ENCODE data around the gene NCBP2. TPM values are rescaled to one million over a fixed set of nuclear protein-coding genes. Genes with fewer than 3 reads are reported as not detected.

NCBP2 gene
- polyA plus RNA-seq, 1 of the 3 experiments (the other 2 are of a cell fraction), result 128 TPM

- Histone ChIP-seq H3K36me3 (replicated peaks in 1 of 2; ENCODE audit: control insufficient read depth in 1 of 2, insufficient read depth in 2 of 2, low read length in 1 of 2) (peaks cover 19 to 43% of the 10 kb centered on the region in 2 experiments), H3K79me2 (ENCODE audit: insufficient read depth) (peaks cover 97% of the 10 kb centered on the region), H3K9me3 (no peaks in the 10 kb centered on the region), H3K9me2 (no peaks in the 10 kb centered on the region), H3K9ac (no peak overlapping the region), H3F3A (replicated peaks; ENCODE audit: insufficient read depth) (no peaks in the 10 kb centered on the region), H3K27me3 (ENCODE audit: insufficient read depth) (no peaks in the 10 kb centered on the region), H3K27ac (ENCODE audit: low read depth in 2 of 2, low read length in 1 of 2) (no peak overlapping the region), H4K20me1 (ENCODE audit: insufficient read depth) (peaks cover 34% of the 10 kb centered on the region), H3K4me2 (no peak overlapping the region), H3K4me1 (ENCODE audit: control insufficient read depth in 1 of 2, insufficient read depth in 2 of 2, low read depth in 1 of 2, low read length in 1 of 2) (no peaks in the 10 kb centered on the region), H3K4me3 (ENCODE audit: low read depth in 2 of 2, low read length in 1 of 2) (no peak overlapping the region), H2AFZ (ENCODE audit: low read depth) (no peak overlapping the region)
- ChIA-PET POLR2A (no interaction called here), CTCF (interaction anchor here (1.8 kb wide), 1 partner anchor 18 kb away, joined by 5 read pairs; the partner anchor contains the start of gene SENP5)
- no peak for DNase-seq
- WGBS (ENCODE audit: low lambda C conversion rate), result 85% methylated on average over 4 of the region's 4 CpGs
- no peak for TF ChIP-seq EP300 (IDR thresholded peaks at IDR 0.05; ENCODE audit: borderline replicate concordance in 1 of 2, low read depth in 1 of 2, low read length in 1 of 2)
- TF ChIP-seq GABPA (IDR thresholded peaks at IDR 0.05; ENCODE audit: low read depth), result no peak
- TF ChIP-seq NFIC (IDR thresholded peaks at IDR 0.05; ENCODE audit: borderline replicate concordance), result no peak
- TF ChIP-seq, protein P1, sequence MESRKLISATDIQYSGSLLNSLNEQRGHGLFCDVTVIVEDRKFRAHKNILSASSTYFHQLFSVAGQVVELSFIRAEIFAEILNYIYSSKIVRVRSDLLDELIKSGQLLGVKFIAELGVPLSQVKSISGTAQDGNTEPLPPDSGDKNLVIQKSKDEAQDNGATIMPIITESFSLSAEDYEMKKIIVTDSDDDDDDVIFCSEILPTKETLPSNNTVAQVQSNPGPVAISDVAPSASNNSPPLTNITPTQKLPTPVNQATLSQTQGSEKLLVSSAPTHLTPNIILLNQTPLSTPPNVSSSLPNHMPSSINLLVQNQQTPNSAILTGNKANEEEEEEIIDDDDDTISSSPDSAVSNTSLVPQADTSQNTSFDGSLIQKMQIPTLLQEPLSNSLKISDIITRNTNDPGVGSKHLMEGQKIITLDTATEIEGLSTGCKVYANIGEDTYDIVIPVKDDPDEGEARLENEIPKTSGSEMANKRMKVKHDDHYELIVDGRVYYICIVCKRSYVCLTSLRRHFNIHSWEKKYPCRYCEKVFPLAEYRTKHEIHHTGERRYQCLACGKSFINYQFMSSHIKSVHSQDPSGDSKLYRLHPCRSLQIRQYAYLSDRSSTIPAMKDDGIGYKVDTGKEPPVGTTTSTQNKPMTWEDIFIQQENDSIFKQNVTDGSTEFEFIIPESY (IDR thresholded peaks at IDR 0.05; ENCODE audit: borderline replicate concordance, low read depth), result no peak
Measured at GRCh38 chr3:196886144-196886543, 56.2 kb downstream of the NCBP2 start.

Other genes starting within 250 kb of the NCBP2 start
- gene CEP19, start 230.3 kb downstream of the NCBP2 start, polyA plus RNA-seq (2012; rRNA removed), result 2.6 and 3.0 TPM in 2 replicates
- gene PIGX, start 230.2 kb downstream of the NCBP2 start, polyA plus RNA-seq (2012; rRNA removed), result 15.5 and 20.6 TPM in 2 replicates
- gene PAK2, start 202.7 kb downstream of the NCBP2 start, polyA plus RNA-seq (2012; rRNA removed), result 27.9 and 28.8 TPM in 2 replicates
- 7.5 and 11.8 TPM in 2 replicates for gene SENP5, start 74.6 kb downstream of the NCBP2 start, polyA plus RNA-seq (2012; rRNA removed)
- gene PIGZ, start 26.3 kb upstream of the NCBP2 start, polyA plus RNA-seq (2012; rRNA removed), result 4.1 and 5.0 TPM in 2 replicates
- 27.2 and 32.4 TPM in 2 replicates for gene MELTF, start 87.3 kb upstream of the NCBP2 start, polyA plus RNA-seq (2012; rRNA removed)

Data from SK-N-SH (cell line).